Measurements from ENCODE around the gene ARL6IP4.
"Not testable (repeated sequence)": the region's sequence is repeated elsewhere in the genome, so short reads cannot be mapped to it uniquely, and the experiment has no call there.

The ARL6IP4 gene

GRCh38 chr12:123013185-123014095 lies 33.0 kb downstream of the ARL6IP4 start:
- no peak for DNase-seq (ENCODE audit: low read depth)

GRCh38 chr12:123014473-123014872 lies 34.0 kb downstream of the ARL6IP4 start:
- not testable (repeated sequence) for H3K4me3 ChIP-seq (ENCODE audit: low read depth, low read length); DNase-seq (ENCODE audit: low read depth)

More at GRCh38 chr12:123013185-123014095, 33.0 kb downstream of the ARL6IP4 start:
- no peak overlapping the region for H3K4me3 ChIP-seq (ENCODE audit: low read depth, low read length)
- TF ChIP-seq POLR2A (IDR thresholded peaks at IDR 0.05; ENCODE audit: extremely low read depth, insufficient read length): no peak
- no peak for TF ChIP-seq MYC (IDR thresholded peaks at IDR 0.05; ENCODE audit: low read depth, low read length)
- TF ChIP-seq MAX (IDR thresholded peaks at IDR 0.05; ENCODE audit: low read depth, low read length): no peak

- DNase-seq (ENCODE audit: low read depth): no peak
- TF ChIP-seq MYC (IDR thresholded peaks at IDR 0.05; ENCODE audit: low read depth, low read length): no peak
- TF ChIP-seq POLR2A (IDR thresholded peaks at IDR 0.05; ENCODE audit: extremely low read depth, insufficient read length): no peak
- no peak for TF ChIP-seq MAX (IDR thresholded peaks at IDR 0.05; ENCODE audit: low read depth, low read length)
- no peak for TF ChIP-seq CTCF (IDR thresholded peaks at IDR 0.05; ENCODE audit: low read depth, low read length)
Measured at GRCh38 chr12:123017753-123018152, 37.3 kb downstream of the ARL6IP4 start.

DNA sequence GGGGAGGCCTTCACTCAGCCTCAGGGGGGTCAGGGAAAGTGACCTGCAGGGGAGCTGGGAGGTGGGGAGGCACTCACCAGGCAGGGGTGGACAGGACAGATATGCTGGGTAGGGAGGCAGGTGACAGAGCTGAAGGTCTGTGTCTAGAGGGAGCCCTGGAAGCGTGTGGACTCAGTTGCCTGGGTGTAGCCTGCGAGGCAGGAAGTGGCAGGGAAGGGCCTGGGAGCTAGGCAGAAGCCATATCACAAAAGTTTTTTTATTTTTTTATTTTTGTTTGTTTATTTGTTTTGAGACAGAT lies 39.3 kb downstream of the ARL6IP4 start:
- no peak for DNase-seq (ENCODE audit: low read depth)
- no peak for TF ChIP-seq MYC (IDR thresholded peaks at IDR 0.05; ENCODE audit: low read depth, low read length)
- no peak for TF ChIP-seq CTCF (IDR thresholded peaks at IDR 0.05; ENCODE audit: low read depth, low read length)
- TF ChIP-seq MAX (IDR thresholded peaks at IDR 0.05; ENCODE audit: low read depth, low read length): no peak
- TF ChIP-seq POLR2A (IDR thresholded peaks at IDR 0.05; ENCODE audit: extremely low read depth, insufficient read length): no peak
- no peak overlapping the region for H3K4me3 ChIP-seq (ENCODE audit: low read depth, low read length)

More at GRCh38 chr12:123017753-123018152, 37.3 kb downstream of the ARL6IP4 start:
- H3K4me3 ChIP-seq (ENCODE audit: low read depth, low read length): no peak overlapping the region

- DNase-seq (ENCODE audit: low read depth): no peak
- TF ChIP-seq CTCF (IDR thresholded peaks at IDR 0.05; ENCODE audit: low read depth, low read length) (no peak), MAX (IDR thresholded peaks at IDR 0.05; ENCODE audit: low read depth, low read length) (no peak), POLR2A (IDR thresholded peaks at IDR 0.05; ENCODE audit: extremely low read depth, insufficient read length) (no peak), MYC (IDR thresholded peaks at IDR 0.05; ENCODE audit: low read depth, low read length) (no peak)
Measured at GRCh38 chr12:123021688-123022604, 41.5 kb downstream of the ARL6IP4 start.

DNA sequence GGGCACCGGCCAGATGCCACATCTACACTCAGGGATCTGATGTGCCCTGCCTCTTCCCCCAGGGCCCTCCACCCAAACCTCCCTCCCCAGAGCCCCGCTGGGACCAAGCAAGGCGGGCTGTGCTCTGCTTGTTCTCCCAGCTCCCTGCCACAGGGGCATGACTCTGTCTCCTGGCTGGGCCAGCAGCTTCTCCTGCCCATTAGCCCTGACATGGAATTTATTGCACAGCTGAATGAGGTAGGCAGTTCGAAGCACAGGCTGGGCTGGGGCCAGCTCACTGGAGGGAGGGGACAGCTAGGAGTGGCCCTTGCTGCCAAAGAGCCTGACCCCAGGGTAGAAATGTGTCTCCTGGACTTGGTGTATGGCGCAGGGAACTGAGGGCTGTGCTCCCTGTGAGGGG lies 42.4 kb downstream of the ARL6IP4 start:
- TF ChIP-seq MYC (IDR thresholded peaks at IDR 0.05; ENCODE audit: low read depth, low read length) (no peak), MAX (IDR thresholded peaks at IDR 0.05; ENCODE audit: low read depth, low read length) (no peak), CTCF (IDR thresholded peaks at IDR 0.05; ENCODE audit: low read depth, low read length) (no peak), POLR2A (IDR thresholded peaks at IDR 0.05; ENCODE audit: extremely low read depth, insufficient read length) (no peak)
- DNase-seq (ENCODE audit: low read depth): no peak
- no peak overlapping the region for H3K4me3 ChIP-seq (ENCODE audit: low read depth, low read length)

More at GRCh38 chr12:123021688-123022604, 41.5 kb downstream of the ARL6IP4 start:
- no peak overlapping the region for H3K4me3 ChIP-seq (ENCODE audit: low read depth, low read length)

Data from NB4 (cell line).